Measurements from ENCODE around the gene ZNF697.

ZNF697 gene

DNA sequence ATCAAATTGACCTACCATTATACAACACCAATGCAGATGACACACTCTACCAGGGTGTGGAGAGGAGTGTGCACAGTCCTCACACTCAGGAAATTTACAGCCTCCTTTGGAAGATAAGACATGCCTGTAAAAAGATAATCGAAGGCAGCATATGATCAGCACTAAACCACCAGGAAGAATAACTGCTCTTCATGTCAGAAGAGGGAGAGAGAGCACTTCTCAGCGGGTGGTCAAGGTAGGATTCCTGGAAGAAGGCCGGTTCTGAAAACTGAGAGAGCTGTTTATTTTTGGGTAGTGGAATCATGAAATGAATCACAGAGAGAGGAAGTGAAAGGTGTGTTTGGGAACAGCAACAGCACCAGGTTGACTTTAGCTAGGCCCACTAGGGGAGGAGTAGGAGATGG is 14.0 kb upstream of the ZNF697 start:
- no peak for DNase-seq

DNA sequence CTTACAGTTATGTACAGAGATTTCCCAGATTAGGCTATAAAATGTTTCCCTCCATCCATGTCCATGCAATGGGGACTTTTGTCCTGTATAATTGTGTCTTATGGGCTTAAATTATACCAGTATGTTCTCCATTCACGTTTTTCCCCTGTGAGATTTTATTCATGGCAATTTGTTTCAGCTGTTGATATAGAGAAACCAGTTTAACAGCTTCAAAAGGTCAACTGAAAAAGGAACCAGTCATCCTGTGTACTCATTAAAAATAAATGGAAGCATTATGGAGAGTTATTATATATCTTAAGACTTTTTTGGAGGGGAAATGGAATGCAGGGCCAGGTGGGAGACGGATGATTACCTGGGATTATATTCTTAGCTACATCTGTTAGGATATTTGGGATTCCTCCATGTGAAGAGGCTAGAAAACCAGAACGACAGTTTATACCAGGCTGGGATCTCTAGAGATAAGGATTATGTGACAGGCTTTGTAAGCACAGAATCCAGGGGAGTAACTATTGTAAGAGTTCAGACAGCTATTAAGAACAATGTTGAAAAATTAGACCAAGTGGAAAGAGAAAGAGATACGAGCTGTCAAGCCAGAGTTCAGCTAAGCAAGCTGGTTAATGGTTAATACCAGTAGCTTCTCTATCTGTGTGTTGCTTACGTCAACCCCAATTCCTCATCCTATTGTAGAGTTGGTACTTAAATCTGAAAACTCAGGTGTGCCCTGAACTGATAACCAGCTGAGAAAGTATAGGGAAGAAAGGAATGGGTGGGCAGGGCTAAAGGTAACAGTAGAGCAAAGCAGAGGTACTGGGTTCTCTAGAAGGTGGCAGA is 12.4 kb upstream of the ZNF697 start:
- peak; percentile 43 for DNase-seq

DNA sequence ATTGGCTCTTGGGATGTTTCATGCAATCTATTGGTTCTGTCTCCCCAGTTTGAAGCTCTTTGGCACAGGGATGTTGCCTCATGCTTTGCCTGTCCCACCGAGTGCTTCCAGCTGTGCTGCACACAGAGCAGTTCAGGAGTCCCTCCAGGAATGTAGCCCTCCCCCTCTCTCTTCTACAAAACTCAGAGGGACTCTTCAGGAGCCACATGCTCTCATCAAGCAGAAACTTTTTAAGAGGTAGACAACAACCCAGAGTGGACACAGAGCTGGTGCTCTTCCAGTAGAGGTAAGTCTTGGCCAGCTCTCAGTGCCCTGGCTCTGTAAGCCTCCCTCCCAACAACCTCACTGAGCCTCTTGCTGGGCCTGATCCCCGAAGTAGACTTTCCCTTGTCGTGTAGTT is 11.6 kb upstream of the ZNF697 start:
- DNase-seq: no peak

DNA sequence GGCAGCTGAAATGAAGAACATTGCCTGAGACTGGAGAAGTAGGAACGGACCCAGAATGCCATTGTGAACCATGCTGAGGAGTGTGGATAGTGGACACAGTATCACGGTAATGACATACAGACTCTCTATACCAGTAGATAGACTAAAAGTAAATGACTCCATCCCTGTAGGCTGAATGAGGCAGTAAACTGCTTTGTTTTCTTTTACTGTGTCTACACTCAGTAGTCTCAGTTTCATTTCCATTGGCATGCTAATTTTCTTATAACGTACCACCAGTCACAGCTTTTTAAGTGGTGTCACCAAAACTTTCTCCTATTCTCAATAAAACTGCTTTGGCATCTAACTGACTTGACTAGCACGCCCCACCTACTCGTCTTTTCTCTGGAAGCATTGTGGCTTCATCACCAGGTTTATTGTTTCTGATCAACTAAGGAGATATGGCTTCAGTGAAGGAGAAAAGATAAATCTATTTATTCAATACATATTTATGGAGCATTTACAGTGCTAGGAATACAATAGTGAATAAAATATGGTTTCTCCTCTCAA is 8.4 kb upstream of the ZNF697 start:
- no peak for DNase-seq

DNA sequence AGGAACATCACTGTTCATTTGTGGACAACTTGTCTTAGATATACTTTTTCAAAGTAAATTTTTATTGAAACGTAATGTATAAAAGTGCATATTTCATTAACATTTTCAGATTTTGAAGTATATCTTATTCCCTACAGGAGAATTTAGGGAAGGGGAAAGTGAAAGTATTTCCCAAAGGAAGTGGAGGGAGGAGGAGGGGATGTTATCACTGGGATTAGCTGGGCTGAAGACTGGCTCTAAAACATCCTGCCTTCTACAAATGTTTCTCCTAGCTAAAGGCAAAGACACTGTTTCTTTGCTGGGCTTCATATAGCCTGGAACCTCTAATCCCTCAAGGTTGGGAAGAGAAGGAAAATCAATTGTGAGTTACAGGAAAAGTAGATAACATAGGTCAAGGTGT is 7.1 kb upstream of the ZNF697 start:
- DNase-seq: no peak

DNA sequence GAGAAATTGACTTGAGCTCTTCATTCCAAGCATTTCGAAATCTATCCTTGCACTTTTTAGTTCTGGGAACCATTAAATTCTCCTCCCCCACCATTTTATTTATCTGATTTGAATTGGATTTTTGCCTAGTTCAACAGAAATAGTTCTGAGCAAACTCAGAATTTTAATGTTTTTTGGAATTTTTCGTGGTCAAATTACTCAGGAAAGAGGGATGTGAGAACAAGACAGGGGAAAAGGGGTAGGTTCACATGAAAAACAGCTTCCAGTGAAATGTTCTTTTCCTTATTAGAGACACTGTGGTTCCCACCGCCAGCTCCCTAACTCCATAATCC is 5.7 kb upstream of the ZNF697 start:
- DNase-seq: no peak

DNA sequence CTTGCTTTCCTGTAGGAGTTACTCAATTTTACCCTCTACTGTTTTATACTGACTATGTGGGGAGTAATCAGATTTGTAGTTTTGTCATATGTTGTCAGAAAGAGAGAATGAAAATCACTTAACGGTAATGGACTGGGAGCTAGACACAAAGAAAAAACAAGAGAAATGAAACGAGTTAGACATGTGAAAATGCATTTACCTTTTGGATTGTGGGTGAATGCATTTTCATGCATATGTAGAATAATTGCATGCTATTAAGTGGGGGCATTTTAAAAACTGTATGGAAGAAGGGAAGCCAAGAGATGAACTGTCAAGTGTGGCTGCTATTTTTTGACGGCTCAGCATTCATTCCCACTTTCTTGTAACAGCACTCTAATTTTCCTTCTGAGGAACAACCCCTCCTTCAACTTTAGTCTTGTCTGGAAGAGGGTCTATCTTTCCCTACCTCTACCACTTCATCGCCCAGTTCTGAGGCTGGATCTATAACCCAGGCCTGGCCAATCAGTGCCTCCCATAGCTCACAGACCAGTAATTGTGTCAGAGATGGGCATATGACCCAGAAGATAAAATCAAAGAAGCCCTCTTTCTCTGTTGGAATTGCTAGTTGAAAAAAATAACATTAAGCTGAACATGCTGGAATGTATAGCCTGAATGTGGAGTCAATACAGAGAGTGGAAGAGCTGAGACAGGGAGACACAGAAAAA is 5.2 kb upstream of the ZNF697 start:
- DNase-seq: no peak

DNA sequence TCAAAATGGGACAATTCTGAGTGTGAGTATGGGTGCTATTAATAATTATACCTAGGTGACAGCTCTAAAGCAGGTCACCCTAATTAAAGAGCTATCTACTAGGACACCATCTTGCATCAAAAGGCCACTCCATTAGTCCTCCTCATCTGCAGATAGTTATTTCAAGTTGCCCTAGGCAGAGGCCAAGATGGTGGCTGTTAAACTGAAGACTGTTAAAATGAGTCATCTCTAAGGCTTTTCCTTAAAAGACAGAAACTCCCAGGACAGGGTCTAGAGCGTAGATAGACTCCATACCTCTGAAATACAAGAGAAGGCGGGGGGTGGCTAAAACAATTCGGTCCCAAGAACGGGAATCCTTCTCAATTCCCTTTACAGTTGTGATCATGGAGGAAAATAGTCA is 4.5 kb upstream of the ZNF697 start:
- DNase-seq: no peak

DNA sequence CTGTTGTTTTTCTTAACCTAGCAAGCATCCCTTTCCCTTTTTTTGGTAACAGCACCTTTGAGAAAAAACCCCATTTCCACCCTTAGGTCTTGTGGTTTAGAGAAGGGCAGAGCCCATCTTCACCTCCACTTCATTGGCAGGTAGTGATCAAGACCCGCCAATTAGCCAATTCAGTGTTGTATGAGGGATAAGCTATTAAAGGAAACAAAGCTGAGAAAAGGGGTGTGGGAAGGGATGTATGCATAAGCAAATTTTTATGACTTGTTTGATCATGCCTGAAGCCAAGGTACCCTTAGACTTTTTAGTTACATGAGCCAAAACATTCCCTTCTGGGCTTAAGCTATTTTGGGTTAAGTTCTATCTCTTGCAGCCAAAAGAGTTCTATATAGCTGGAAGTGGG is 3.6 kb upstream of the ZNF697 start:
- DNase-seq: peak; percentile 37

DNA sequence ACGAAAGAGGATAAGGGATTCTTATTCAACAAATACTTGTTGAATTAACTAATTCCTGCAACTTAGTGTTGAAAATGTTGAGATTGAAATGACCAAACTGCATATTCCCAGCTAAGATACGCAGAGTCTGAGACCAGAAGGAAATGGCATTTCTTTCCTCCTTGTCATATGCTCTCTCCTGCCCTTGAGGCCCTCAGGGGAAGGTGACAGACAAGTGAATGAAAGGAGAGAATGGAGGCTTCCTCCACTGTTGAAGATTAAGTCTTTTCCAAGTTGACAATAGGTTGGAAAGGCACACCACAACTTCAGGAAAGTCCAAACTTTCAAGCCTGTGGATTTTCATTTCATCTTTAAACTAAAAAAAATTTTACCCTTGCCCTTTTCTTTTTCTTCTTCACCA is 3.1 kb upstream of the ZNF697 start:
- DNase-seq: no peak

DNA sequence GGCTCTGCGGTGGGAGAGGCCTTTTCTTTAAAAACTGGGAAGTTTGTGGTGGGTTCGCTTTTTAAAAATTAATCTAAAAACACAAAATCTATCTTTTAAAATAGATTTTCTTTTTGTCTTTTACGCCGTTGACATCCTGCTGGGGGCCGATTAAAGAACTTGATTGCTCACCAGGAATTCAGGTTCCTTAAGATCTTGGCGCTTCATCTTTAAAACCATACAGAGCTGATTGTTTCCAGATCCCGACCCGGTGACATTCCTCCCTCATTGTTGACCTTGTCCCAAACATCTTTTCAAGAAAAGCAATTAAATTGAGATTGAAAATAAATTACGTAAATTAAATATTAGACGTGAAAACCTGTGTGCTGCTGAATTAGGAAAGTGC is 546 bp upstream of the ZNF697 start:
- DNase-seq: no peak

DNA sequence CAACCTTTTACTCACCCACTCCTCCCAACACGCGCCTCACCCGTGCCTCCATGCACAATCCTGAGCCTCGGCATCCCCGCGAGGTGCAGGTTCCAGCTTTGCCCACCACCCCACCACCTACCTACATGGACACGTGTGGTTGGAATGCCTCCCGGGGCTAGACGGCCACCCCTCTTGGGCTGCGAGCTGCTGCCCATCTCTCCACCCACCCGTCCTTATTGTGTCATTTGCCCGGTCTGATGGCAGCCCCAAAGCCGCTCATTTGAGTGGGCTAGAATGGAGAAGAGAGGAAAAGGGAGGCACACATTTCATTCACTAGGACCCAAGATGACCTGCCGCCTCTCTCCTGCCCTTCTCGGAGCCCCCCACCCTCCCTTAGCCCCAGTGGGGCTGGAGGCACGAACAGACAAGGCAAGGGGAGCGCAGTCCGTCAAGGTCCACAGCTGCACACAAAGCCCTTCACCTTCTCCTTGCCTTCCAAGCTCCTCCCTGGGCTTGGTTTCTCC is 785 bp downstream of the ZNF697 start:
- no peak for DNase-seq

DNA sequence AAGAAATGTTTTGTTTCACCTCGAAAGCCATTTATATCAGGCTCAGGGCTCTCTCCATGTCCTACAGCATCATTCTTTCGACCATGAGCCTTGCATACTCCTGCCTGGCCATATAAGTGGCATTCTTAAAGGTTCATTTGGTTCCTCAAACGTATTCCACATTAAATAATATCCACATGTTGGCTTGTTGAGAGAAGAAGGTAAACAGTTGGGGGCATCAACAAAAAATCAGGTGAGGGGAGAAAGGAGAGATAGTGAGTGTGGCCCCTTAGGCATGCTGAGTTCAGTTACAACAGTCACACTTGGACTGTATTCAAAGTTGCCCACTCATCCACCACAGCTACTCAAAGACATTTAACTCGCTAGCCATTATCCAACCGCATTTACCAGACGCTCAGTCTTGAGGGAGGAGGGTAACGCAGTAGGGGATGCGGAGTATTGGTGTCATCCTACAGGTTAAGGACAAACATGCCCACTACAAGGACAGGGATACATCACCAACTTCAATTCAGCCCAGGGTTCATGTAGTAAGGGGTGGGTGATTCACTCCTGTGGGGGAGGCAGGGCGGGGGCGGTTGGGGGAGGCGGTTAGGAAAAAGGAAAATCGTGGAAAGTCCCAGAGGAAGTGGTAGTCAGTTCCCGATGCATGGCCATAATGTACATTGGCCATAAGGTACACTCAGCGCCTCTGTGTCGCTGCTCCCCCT is 1.4 kb downstream of the ZNF697 start:
- DNase-seq: no peak

DNA sequence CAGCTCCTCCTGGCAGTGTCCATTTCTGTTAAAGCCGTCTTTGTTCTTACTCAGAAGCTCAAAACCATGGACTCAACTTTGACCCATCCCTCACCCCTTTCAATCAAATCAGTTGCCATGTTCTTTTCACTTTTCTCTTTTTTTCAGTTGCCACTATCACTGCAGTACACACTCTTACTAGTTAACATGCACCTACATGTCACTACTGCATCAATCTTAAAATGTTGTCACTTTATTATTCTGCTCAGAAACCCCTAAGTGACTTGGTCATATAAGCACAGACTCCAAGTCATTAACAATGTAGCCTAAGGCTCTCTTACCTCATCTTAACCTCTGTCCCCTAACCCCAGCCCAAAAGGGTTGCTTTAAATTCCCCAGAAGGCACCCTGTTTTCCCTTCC is 9.0 kb downstream of the ZNF697 start:
- no peak for DNase-seq

DNA sequence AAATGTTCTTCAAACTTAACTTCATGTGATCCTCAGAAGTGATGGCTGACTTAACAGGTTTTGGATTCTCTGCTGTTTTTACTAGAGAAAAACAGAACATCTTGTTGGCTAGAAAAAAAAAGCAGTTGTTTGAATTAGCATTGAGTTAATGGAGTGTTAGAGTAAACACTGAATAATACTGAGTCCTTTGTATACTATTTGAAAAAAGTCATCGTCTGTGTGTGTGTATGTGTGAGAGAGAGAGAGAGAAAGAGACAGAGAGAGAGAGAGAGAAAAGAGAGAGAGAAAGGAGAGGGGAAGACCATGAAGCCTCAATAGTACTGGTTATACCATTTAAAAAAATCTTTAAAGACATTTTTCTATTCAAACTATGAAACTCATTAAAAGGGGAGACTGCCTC is 10.4 kb downstream of the ZNF697 start:
- peak; percentile 34 for DNase-seq

DNA sequence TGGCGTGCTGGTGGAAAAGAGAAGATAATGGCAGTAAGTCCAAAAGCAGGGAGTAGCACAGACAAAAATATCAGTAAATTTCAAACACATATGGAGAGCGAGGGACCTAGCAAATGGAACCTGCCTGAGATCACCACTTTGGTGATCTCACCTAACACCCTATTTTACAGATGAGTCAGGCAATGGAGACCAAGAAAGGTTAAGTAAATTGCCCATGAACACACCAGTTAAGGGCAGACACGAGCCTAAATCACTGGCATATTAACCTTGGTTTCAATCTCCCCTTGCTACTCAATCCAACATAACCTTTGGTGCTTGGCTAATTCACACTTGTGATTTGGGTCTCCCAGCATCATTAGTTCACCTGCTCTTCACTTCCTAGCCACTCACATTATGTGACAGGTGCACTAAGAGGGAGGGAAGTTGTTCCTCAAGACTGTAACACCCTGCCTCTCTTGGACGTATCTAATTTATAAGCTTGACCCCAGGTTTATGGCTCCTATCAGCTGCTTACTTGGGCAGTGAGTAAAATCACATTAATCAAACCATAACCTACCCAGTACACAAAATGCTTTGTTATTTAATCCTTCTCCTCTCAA is 11.5 kb downstream of the ZNF697 start:
- no peak for DNase-seq

DNA sequence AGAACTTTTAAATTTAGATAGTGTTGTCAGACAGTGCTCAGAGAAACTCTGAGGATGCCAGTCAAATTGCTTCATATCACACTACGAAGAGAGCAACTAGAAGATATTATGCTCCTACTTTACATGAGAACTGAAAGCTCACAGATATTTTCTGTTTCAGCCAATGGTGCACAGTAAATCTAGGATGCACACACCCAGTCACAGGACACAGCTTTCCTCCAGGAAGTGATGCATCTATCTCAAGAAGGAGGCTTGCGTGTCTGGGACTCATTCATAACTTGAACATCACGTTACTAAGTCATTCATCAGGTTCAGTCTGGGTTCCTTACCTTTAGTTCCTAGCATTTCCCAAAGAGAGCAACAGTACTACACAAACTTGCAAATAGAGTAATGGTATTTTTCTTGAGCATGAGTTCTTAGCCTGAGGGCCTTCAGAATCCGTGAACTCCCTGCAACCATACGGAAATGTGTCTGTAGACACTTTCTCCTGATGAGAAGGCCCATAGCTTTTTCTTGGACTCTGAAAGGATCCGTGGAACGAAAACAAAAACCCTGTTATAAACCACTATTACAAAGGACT is 12.2 kb downstream of the ZNF697 start:
- DNase-seq: no peak

DNA sequence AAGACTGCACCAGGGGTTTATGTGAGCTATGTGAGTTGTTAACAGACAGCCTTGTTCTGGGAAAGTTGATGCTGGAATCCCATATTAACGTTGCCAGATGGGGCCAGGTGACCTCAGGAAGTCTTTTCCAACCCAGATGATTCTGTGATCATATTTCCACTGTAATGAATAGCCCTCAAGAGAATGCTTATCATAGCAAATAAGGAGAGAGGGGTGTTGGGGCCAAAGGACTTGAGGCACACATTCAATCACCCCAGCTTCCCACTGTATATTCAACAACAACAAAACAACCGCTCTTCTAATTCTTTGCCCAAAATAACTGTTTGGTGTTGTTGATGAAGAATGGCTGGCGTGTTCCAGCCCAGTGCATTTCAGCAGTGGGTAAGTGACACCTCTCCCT is 14.1 kb downstream of the ZNF697 start:
- DNase-seq: no peak

DNA sequence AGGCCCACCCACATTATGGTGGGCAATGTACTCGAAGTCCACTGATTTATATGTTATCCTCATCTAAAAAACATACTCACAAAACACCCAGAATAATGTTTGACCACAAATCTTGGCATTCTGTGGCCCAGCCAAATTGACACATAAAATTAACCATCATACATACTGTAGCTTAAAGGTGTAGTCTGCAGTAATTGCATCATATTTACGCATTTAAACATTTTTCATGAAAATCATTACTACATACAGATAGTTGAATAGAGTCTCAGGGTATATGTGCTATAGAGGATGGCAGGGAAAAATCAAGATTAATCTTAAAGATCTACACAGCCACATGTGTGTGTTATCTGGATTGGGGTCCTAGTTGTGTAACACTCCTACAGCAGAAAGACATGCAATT is 14.5 kb downstream of the ZNF697 start:
- DNase-seq: no peak

DNA sequence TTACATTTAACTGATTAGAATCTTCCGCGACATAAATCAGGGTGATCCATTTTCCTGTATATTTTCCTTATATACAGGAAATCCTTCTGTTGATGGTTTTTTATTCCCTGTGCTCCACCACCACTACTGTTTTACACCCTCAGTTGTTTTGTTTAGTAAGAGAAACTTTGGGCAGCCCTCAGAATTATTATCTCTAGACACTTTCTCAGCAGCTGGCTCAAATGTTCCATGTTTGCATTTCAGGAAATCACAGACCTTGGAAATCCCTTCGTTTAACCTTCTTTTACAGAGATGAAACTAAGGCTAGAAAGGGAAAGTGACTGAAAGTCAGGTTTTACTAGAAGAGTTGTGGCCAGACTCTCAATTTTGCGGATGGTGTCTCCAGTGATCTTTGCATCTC is 15.2 kb downstream of the ZNF697 start:
- no peak for DNase-seq

DNA sequence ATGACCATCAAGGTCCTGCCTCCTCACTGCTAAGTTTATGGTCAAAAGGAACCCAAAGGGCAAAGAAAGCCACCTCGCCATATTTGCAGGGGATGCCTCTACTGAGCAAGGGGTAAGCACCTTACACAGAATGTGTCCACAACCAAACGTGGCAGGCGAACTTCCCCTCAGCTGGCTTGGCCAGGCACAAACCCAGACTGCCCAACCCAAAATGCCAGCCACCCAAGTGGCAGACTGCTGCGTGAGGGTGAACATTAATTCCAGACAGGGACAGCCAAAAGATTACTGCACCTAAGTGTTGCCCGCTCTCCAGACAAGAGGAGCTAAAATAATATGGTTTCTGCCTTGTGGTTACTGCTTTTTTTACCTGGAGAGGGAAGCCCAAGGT is 16.0 kb downstream of the ZNF697 start:
- DNase-seq: no peak

DNA sequence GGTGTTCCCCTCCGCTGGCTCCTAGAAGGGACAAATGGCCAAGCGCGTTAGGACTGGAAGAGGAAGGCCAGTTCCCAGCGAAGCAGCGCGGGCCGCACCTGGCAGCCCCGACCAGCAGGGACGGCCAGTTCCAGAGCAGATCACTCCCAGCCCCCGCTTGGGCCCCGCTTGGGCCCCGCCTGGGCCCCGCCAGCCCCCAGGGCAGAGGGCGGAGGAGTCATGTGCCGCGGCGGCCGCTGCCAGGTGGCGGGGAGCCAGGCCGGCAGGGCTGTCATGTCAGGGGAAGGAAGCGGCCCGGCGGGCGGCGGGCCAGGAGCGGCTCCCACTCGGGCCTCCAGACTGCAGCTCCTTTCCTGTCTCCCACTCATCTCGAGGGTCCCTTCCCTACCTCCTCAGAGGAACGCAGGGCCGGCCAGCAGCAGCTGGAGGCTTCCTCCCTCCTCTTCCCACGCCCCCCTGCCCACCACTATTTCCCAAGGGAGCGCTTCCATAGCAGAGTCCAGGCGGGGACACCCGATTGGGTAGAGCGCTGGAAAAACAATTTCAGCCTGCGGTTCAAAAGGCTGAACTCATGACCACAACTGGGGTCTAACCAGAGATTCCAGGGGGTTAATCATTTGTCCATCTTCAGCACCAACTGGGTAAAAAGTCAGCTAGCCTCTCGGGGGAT is 16.5 kb downstream of the ZNF697 start:
- DNase-seq: peak; percentile 62

DNA sequence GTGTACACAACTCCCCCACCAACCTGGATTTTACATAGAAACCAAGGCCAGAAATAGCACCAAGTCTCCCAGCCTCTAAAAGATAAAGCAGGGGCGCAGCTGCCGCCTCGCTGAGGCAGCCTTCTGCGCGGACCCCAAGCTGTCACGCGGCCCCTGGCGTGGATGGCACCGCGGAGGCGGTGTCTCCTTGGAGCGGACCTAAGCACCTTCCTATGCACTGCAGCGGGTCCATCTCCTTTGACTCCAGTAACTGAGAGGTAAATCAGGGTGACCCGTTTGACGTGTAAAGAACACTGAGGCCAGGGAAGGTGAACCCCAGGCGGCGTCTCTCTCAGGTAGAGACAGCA is 17.0 kb downstream of the ZNF697 start:
- no peak for DNase-seq
